IPS-18a (cell line): ENCODE results near the gene LPAR1.

Experiments
- H3K27ac ChIP-seq: one replicate; pipeline ENCODE4 v1.5.1; 2013; ENCODE audit warnings: low read length
- H3K27me3 ChIP-seq: one replicate; pipeline ENCODE4 v1.6.1; 2013; ENCODE audit warnings: mild to moderate bottlenecking, low read length; ENCODE audit not compliant: control insufficient read depth, insufficient read depth
- H3K36me3 ChIP-seq: one replicate; pipeline ENCODE4 v1.6.1; 2013; ENCODE audit warnings: low read depth, low read length; ENCODE audit not compliant: control insufficient read depth
- H3K4me1 ChIP-seq: one replicate; pipeline ENCODE4 v1.6.1; 2013; ENCODE audit warnings: low read depth, low read length; ENCODE audit not compliant: control insufficient read depth
- H3K4me3 ChIP-seq: one replicate; pipeline ENCODE4 v1.5.1; 2013; ENCODE audit warnings: low read length
- H3K9ac ChIP-seq: one replicate; pipeline ENCODE4 v1.6.1; 2013; ENCODE audit warnings: mild to moderate bottlenecking, low read length, moderate library complexity
- H3K9me3 ChIP-seq: one replicate; pipeline ENCODE4 v1.6.1; 2013; ENCODE audit warnings: low read depth, low read length; ENCODE audit not compliant: control insufficient read depth

The LPAR1 gene

GRCh38 chr9:111016016-111016415 is 22.3 kb downstream of the LPAR1 start:
- Histone ChIP-seq H3K9me3 (no peaks in the 10 kb centered on the region), H3K9ac (no peak overlapping the region), H3K36me3 (no peaks in the 10 kb centered on the region), H3K27me3 (no peaks in the 10 kb centered on the region), H3K4me3 (no peak overlapping the region), H3K4me1 (no peaks in the 10 kb centered on the region), H3K27ac (no peak overlapping the region)

- Histone ChIP-seq H3K9me3 (no peaks in the 10 kb centered on the region), H3K9ac (no peak overlapping the region), H3K36me3 (no peaks in the 10 kb centered on the region), H3K4me3 (no peak overlapping the region), H3K27ac (no peak overlapping the region), H3K4me1 (no peaks in the 10 kb centered on the region), H3K27me3 (no peaks in the 10 kb centered on the region)
Observed at GRCh38 chr9:111013707-111014106, 24.6 kb downstream of the LPAR1 start.

GRCh38 chr9:111013250-111013649 is 25.0 kb downstream of the LPAR1 start:
- Histone ChIP-seq H3K27ac (no peak overlapping the region), H3K36me3 (no peaks in the 10 kb centered on the region), H3K9ac (no peak overlapping the region), H3K27me3 (no peaks in the 10 kb centered on the region), H3K9me3 (no peaks in the 10 kb centered on the region), H3K4me3 (no peak overlapping the region), H3K4me1 (no peaks in the 10 kb centered on the region)

GRCh38 chr9:111008158-111009075 is 29.9 kb downstream of the LPAR1 start:
- no peak overlapping the region for H3K9ac ChIP-seq
- no peak overlapping the region for H3K4me3 ChIP-seq
- no peaks in the 10 kb centered on the region for H3K27me3 ChIP-seq
- no peaks in the 10 kb centered on the region for H3K4me1 ChIP-seq
- no peak overlapping the region for H3K27ac ChIP-seq
- H3K9me3 ChIP-seq = no peaks in the 10 kb centered on the region
- H3K36me3 ChIP-seq = no peaks in the 10 kb centered on the region

- no peaks in the 10 kb centered on the region for H3K27me3 ChIP-seq
- H3K4me3 ChIP-seq = no peak overlapping the region
- H3K9ac ChIP-seq = no peak overlapping the region
- H3K27ac ChIP-seq = no peak overlapping the region
- H3K4me1 ChIP-seq = no peaks in the 10 kb centered on the region
- H3K36me3 ChIP-seq = no peaks in the 10 kb centered on the region
- H3K9me3 ChIP-seq = no peaks in the 10 kb centered on the region
Observed at GRCh38 chr9:111005746-111006470, 32.4 kb downstream of the LPAR1 start.

GRCh38 chr9:111004936-111005335 is 33.3 kb downstream of the LPAR1 start:
- H3K27me3 ChIP-seq = no peaks in the 10 kb centered on the region
- no peak overlapping the region for H3K27ac ChIP-seq
- no peak overlapping the region for H3K9ac ChIP-seq
- no peak overlapping the region for H3K4me3 ChIP-seq
- H3K4me1 ChIP-seq = no peaks in the 10 kb centered on the region
- no peaks in the 10 kb centered on the region for H3K36me3 ChIP-seq
- no peaks in the 10 kb centered on the region for H3K9me3 ChIP-seq

GRCh38 chr9:111003182-111003581 is 35.1 kb downstream of the LPAR1 start:
- H3K4me1 ChIP-seq = no peaks in the 10 kb centered on the region
- no peak overlapping the region for H3K4me3 ChIP-seq
- no peak overlapping the region for H3K27ac ChIP-seq
- H3K36me3 ChIP-seq = no peaks in the 10 kb centered on the region
- no peaks in the 10 kb centered on the region for H3K27me3 ChIP-seq
- no peaks in the 10 kb centered on the region for H3K9me3 ChIP-seq
- no peak overlapping the region for H3K9ac ChIP-seq

GRCh38 chr9:111001526-111001925 is 36.7 kb downstream of the LPAR1 start:
- H3K4me3 ChIP-seq = no peak overlapping the region
- no peaks in the 10 kb centered on the region for H3K27me3 ChIP-seq
- no peak overlapping the region for H3K9ac ChIP-seq
- H3K4me1 ChIP-seq = no peaks in the 10 kb centered on the region
- no peak overlapping the region for H3K27ac ChIP-seq
- no peaks in the 10 kb centered on the region for H3K9me3 ChIP-seq
- H3K36me3 ChIP-seq = no peaks in the 10 kb centered on the region

- Histone ChIP-seq H3K9me3 (no peaks in the 10 kb centered on the region), H3K9ac (no peak overlapping the region), H3K27ac (no peak overlapping the region), H3K36me3 (no peaks in the 10 kb centered on the region), H3K27me3 (no peaks in the 10 kb centered on the region), H3K4me3 (no peak overlapping the region), H3K4me1 (peaks cover 3% of the 10 kb centered on the region)
Observed at GRCh38 chr9:111000202-111000601, 38.1 kb downstream of the LPAR1 start.

- Histone ChIP-seq H3K36me3 (no peaks in the 10 kb centered on the region), H3K4me1 (peaks cover 3% of the 10 kb centered on the region), H3K4me3 (no peak overlapping the region), H3K9me3 (no peaks in the 10 kb centered on the region), H3K27me3 (no peaks in the 10 kb centered on the region), H3K27ac (no peak overlapping the region), H3K9ac (no peak overlapping the region)
Observed at GRCh38 chr9:110999379-110999778, 38.9 kb downstream of the LPAR1 start.

- Histone ChIP-seq H3K36me3 (no peaks in the 10 kb centered on the region), H3K4me1 (peaks cover 3% of the 10 kb centered on the region), H3K4me3 (no peak overlapping the region), H3K9ac (no peak overlapping the region), H3K27ac (no peak overlapping the region), H3K9me3 (no peaks in the 10 kb centered on the region), H3K27me3 (no peaks in the 10 kb centered on the region)
Observed at GRCh38 chr9:110997847-110998246, 40.4 kb downstream of the LPAR1 start.
